Smooth muscle cell (in vitro differentiated cells): ENCODE data around the gene SDR42E2. TPM values are rescaled to one million over a fixed set of nuclear protein-coding genes. Genes with fewer than 3 reads are reported as not detected.

Source experiments
- DNase-seq: peaks from one replicate; lab custom pipeline; 2025; ENCODE audit not compliant: unreplicated experiment; lab: John Stamatoyannopoulos, UW
- H2AFZ ChIP-seq: fragments of 200-600 bp; sonication (generic); 2 replicates; pipeline ENCODE4 v1.6.0; 2016; ENCODE audit warnings: antibody characterized with exemption, low read depth, mild to moderate bottlenecking
- H3F3A ChIP-seq: fragments of 200-600 bp; sonication (generic); 2 replicates; pipeline ENCODE4 v1.6.0; 2017; ENCODE audit warnings: antibody characterized with exemption, low read depth
- H3K27ac ChIP-seq: fragments of 200-600 bp; sonication (generic); 2 replicates; pipeline ENCODE4 v1.5.1; 2016; ENCODE audit warnings: low read depth, mild to moderate bottlenecking
- H3K27me3 ChIP-seq: fragments of 200-600 bp; sonication (generic); 2 replicates; pipeline ENCODE4 v1.6.1; 2016; ENCODE audit warnings: low read depth, mild to moderate bottlenecking
- H3K36me3 ChIP-seq: fragments of 200-600 bp; sonication (generic); 2 replicates; pipeline ENCODE4 v1.5.1; 2016; ENCODE audit warnings: low read depth
- H3K4me1 ChIP-seq: fragments of 200-600 bp; sonication (generic); 2 replicates; pipeline ENCODE4 v1.5.1; 2016; ENCODE audit warnings: low read depth
- H3K4me2 ChIP-seq: fragments of 200-600 bp; sonication (generic); 2 replicates; pipeline ENCODE4 v1.6.0; 2016; ENCODE audit warnings: mild to moderate bottlenecking
- H3K4me3 ChIP-seq: fragments of 200-600 bp; sonication (generic); 2 replicates; pipeline ENCODE4 v1.5.1; 2016; ENCODE audit warnings: mild to moderate bottlenecking
- H3K79me2 ChIP-seq: fragments of 200-600 bp; sonication (generic); 2 replicates; pipeline ENCODE4 v1.6.0; 2016; ENCODE audit warnings: low read depth, mild to moderate bottlenecking
- H3K9ac ChIP-seq: fragments of 200-600 bp; sonication (generic); 2 replicates; pipeline ENCODE4 v1.6.0; 2016; ENCODE audit warnings: low read depth
- H3K9me3 ChIP-seq: fragments of 200-600 bp; sonication (generic); replicated peaks from 2 replicates; pipeline ENCODE4 v1.5.1; 2016; ENCODE audit warnings: low read depth
- H4K20me1 ChIP-seq: fragments of 200-600 bp; sonication (generic); 2 replicates; pipeline ENCODE4 v1.6.0; 2016; ENCODE audit warnings: low read depth
- WGBS: methylation state at CpG from one replicate; pipeline ENCODE4 v1.1.7; 2016; ENCODE audit warnings: low lambda C conversion rate; 5-methylcytosine and 5-hydroxymethylcytosine counted together
- polyA plus RNA-seq: library from polyadenylated mRNA; unstranded; fragments of >200 nt; fragmentation: Nextera tagmentation; extraction: Ambion mirVana; gene quantifications from 2 replicates; pipeline ENCODE4 v1.2.1, GENCODE V29; 2016
- total RNA-seq: library from RNA; depleted of rRNA; stranded (reverse); fragments of >200 nt; gene quantifications from 2 replicates; pipeline ENCODE4 v1.2.3, GENCODE V29; 2014
- TF ChIP-seq, protein P1 (sequence below): fragments of 200-600 bp; sonication (generic); IDR thresholded peaks from 2 replicates; pipeline ENCODE4 v1.5.1; 2017; ENCODE audit warnings: borderline replicate concordance, mild to moderate bottlenecking, antibody characterized with exemption; ENCODE audit not compliant: insufficient read depth, poor library complexity, severe bottlenecking

The SDR42E2 gene
- total and polyA plus RNA-seq, 2 experiments from 2014 or later, result 0.18 TPM; not detected in 1

DNA sequence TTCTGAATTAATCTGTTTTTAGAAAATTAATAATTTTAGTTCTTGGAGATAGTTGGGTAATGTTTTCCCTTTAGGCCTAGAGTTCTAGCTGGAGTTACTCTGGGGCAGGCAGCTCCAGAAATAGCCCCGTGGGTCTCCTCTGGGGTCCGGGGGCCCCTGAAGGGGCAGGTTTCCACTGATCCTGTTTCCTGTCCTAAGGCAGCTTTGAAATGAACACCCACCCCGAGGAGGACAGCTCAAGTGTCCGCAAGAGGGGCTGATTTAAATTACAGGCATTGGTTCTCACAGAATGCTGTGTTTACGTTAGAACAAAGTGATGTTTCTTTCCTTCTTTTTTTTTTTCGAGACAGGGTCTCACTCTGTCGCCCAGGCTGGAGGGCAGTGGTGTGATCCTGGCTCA lies 67.6 kb downstream of the SDR42E2 start:
- Histone ChIP-seq H3K79me2 (peaks cover 5% of the 10 kb centered on the region), H3K9me3 (no peaks in the 10 kb centered on the region), H3F3A (no peaks in the 10 kb centered on the region), H3K4me1 (no peaks in the 10 kb centered on the region), H2AFZ (no peak overlapping the region), H4K20me1 (peaks cover 14% of the 10 kb centered on the region), H3K27ac (no peak overlapping the region), H3K27me3 (no peaks in the 10 kb centered on the region), H3K4me3 (no peak overlapping the region), H3K36me3 (no peaks in the 10 kb centered on the region), H3K9ac (no peak overlapping the region), H3K4me2 (no peak overlapping the region)
- TF ChIP-seq, protein P1, sequence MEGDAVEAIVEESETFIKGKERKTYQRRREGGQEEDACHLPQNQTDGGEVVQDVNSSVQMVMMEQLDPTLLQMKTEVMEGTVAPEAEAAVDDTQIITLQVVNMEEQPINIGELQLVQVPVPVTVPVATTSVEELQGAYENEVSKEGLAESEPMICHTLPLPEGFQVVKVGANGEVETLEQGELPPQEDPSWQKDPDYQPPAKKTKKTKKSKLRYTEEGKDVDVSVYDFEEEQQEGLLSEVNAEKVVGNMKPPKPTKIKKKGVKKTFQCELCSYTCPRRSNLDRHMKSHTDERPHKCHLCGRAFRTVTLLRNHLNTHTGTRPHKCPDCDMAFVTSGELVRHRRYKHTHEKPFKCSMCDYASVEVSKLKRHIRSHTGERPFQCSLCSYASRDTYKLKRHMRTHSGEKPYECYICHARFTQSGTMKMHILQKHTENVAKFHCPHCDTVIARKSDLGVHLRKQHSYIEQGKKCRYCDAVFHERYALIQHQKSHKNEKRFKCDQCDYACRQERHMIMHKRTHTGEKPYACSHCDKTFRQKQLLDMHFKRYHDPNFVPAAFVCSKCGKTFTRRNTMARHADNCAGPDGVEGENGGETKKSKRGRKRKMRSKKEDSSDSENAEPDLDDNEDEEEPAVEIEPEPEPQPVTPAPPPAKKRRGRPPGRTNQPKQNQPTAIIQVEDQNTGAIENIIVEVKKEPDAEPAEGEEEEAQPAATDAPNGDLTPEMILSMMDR, result no peak
- WGBS, result 75% methylated on average over 7 of the region's 7 CpGs
- DNase-seq, result no peak

DNA sequence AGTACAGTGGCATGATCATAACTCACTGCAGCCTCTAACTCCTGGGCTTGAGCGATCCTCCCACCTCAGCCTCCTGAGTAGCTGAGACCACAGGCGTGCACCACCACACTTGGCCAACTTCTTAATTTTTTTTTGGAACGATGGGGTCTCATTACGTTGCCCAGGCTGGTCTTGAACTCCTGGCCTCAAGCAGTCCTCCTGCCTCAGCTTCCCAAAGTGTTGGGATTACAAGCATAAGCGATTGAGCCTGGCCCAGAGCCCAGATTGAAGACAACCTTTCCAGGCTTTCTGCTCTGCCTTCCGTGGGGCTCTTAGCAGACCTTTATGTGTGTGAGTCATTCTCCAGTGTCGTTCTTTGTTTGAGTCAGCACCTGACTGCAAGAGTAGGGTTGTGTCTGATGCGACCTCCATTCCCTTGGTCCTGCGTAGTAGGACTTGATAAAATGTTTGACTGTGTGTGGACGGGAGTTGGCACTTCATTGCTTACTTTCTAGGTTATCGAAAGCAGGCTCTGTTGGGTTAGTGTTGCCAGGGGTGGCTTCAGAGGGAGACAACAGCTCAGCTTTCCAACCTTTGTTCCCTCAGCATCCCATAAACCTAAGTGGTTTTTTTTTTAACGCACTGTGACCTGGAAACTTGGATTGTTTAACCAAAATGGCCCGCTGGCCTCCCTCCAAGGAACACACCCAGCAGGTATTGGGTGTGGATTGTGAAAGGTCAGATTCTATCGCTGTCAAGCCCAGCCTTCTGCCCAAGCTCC lies 70.2 kb downstream of the SDR42E2 start:
- no peaks in the 10 kb centered on the region for H3K27me3 ChIP-seq
- peaks cover 3% of the 10 kb centered on the region for H4K20me1 ChIP-seq
- H3K9ac ChIP-seq, result no peak overlapping the region
- H2AFZ ChIP-seq, result no peak overlapping the region
- 86% methylated on average over 14 of the region's 14 CpGs for whole genome bisulfite sequencing
- no peak overlapping the region for H3K4me2 ChIP-seq
- H3K79me2 ChIP-seq, result peaks cover 5% of the 10 kb centered on the region
- H3K9me3 ChIP-seq, result no peaks in the 10 kb centered on the region
- H3K36me3 ChIP-seq, result no peaks in the 10 kb centered on the region
- H3F3A ChIP-seq, result no peaks in the 10 kb centered on the region
- H3K27ac ChIP-seq, result no peak overlapping the region
- no peak for DNase-seq
- TF ChIP-seq, protein P1, result no peak
- no peaks in the 10 kb centered on the region for H3K4me1 ChIP-seq
- no peak overlapping the region for H3K4me3 ChIP-seq

DNA sequence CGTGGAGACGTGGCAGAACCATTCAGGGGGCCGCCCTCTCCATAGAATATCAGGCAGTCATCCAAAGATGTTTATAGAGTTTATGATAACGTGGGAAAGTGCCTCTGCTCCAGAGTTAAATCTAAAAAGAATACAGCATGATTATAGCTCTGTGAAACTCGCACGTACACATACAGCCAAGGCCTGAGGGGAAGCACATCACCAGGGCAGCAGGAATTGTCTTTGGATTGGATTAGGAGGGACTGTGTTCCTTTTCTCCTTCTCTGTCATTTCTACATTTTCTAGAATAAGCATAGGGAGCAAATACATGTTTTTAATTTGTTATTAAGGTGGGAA lies 70.7 kb downstream of the SDR42E2 start:
- H3K4me1 ChIP-seq, result no peaks in the 10 kb centered on the region
- TF ChIP-seq, protein P1, result no peak
- peaks cover 5% of the 10 kb centered on the region for H3K79me2 ChIP-seq
- no peaks in the 10 kb centered on the region for H3K9me3 ChIP-seq
- H3K27ac ChIP-seq, result no peak overlapping the region
- no peaks in the 10 kb centered on the region for H3K36me3 ChIP-seq
- H2AFZ ChIP-seq, result no peak overlapping the region
- H3K9ac ChIP-seq, result no peak overlapping the region
- H3K4me3 ChIP-seq, result no peak overlapping the region
- DNase-seq, result no peak
- H3F3A ChIP-seq, result no peaks in the 10 kb centered on the region
- WGBS, result 91% methylated on average over 6 of the region's 6 CpGs
- H4K20me1 ChIP-seq, result peaks cover 3% of the 10 kb centered on the region
- H3K4me2 ChIP-seq, result no peak overlapping the region
- H3K27me3 ChIP-seq, result no peaks in the 10 kb centered on the region
